A549 (cell line): ENCODE data around the gene MINPP1. TPM values are rescaled to one million over a fixed set of nuclear protein-coding genes. Genes with fewer than 3 reads are reported as not detected.

Experiments
- ATAC-seq, 2 experiments: fragments of 200-7000 bp in 1 of 2; fragments of >200 bp in 1 of 2; cut with Nextera tagmentation in 1 of 2; cut with Tn5 transposase in 1 of 2; 3 replicates each; pipeline versions ENCODE4 v1.8.0 to v1.9.1; 2018 to 2020; ENCODE audit warnings: mild to moderate bottlenecking in 1 of 2, moderate library complexity in 1 of 2
- CTCF ChIA-PET: fragments of 300-600 bp; sonication (Branson Sonifier 250); formaldehyde crosslinking; extraction: SDS; loops from one replicate; lab custom pipeline; 2021; ENCODE audit warnings: antibody characterized with exemption, inconsistent platforms; lab: Yijun Ruan, JAX
- POLR2A ChIA-PET: fragments of 350-600 bp; formaldehyde crosslinking; extraction: SDS; loops from one replicate; lab custom pipeline; 2021; ENCODE audit warnings: antibody characterized with exemption, inconsistent platforms; lab: Yijun Ruan, JAX
- DNase-seq, 2 experiments: peaks; one replicate each; pipeline versions ENCODE4 v3.0.0 to v3.0.0-alpha.2; 2011 to 2016; ENCODE audit warnings: low read depth in 1 of 2, low spot score in 1 of 2
- FAIRE-seq: peaks from 2 replicates; lab custom pipeline; 2011; peaks lifted over from hg19 to GRCh38; lab: Jason Lieb, UNC
- H3K27ac ChIP-seq, 2 experiments: fragments of >200 bp; sonication (Bioruptor Twin); formaldehyde crosslinking; 3 replicates each; pipeline ENCODE4 v1.5.1; 2016 to 2017
- H3K4me1 ChIP-seq: fragments of >200 bp; sonication (Bioruptor Twin); formaldehyde crosslinking; 3 replicates; pipeline ENCODE4 v1.6.1; 2016
- H3K4me2 ChIP-seq: fragments of >200 bp; sonication (Bioruptor Twin); formaldehyde crosslinking; 3 replicates; pipeline ENCODE4 v1.6.1; 2016
- H3K4me3 ChIP-seq: fragments of >200 bp; sonication (Bioruptor Twin); formaldehyde crosslinking; 3 replicates; pipeline ENCODE4 v1.5.1; 2016
- H3K9me3 ChIP-seq: fragments of >200 bp; sonication (Bioruptor Twin); formaldehyde crosslinking; 3 replicates; pipeline ENCODE4 v1.6.1; 2016
- BCL3 ChIP-seq: fragments of >200 bp; sonication (Bioruptor Twin); formaldehyde crosslinking; IDR thresholded peaks from 3 replicates; pipeline ENCODE4 v1.6.1; 2016
- CHD4 ChIP-seq: fragments of 200-600 bp; sonication (generic); IDR thresholded peaks from 2 replicates; pipeline ENCODE4 v1.6.1; 2016; ENCODE audit warnings: antibody characterized with exemption, mild to moderate bottlenecking, borderline replicate concordance
- EHMT2 ChIP-seq: fragments of 200-600 bp; sonication (generic); IDR thresholded peaks from 2 replicates; pipeline ENCODE4 v1.6.1; 2016; ENCODE audit warnings: antibody characterized with exemption, low read depth, mild to moderate bottlenecking, moderate library complexity
- EP300 ChIP-seq, 2 experiments: fragments of >200 bp; sonication (Bioruptor Twin); formaldehyde crosslinking; IDR thresholded peaks; 2 replicates in 1 of 2; 3 replicates in 1 of 2; pipeline ENCODE4 v1.6.1; 2016 to 2017
- ESRRA ChIP-seq: fragments of 150-350 bp; IDR thresholded peaks from 2 replicates; pipeline ENCODE4 v1.6.1; 2014; ENCODE audit warnings: mild to moderate bottlenecking, low read length, borderline replicate concordance
- FOXS1 ChIP-seq: fragments of 250-450 bp; sonication (Bioruptor Pico); IDR thresholded peaks from 2 replicates; pipeline ENCODE4 v1.5.0; 2020; ENCODE audit warnings: mild to moderate bottlenecking, moderate library complexity
- GATA3 ChIP-seq: IDR thresholded peaks from 2 replicates; pipeline ENCODE4 v1.6.1; 2012; ENCODE audit warnings: borderline replicate concordance
- HES2 ChIP-seq: fragments of >200 bp; sonication (Bioruptor Twin); formaldehyde crosslinking; IDR thresholded peaks from 2 replicates; pipeline ENCODE4 v1.6.1; 2016
- HEYL ChIP-seq: fragments of 250-450 bp; sonication (Bioruptor Pico); IDR thresholded peaks from 2 replicates; pipeline ENCODE4 v1.8.0; 2021; ENCODE audit warnings: mild to moderate bottlenecking, moderate library complexity
- JUNB ChIP-seq: fragments of >200 bp; sonication (Bioruptor Twin); formaldehyde crosslinking; IDR thresholded peaks from 2 replicates; pipeline ENCODE4 v1.6.1; 2016
- KDM1A ChIP-seq: fragments of 200-600 bp; sonication (generic); IDR thresholded peaks from 2 replicates; pipeline ENCODE4 v1.6.1; 2016; ENCODE audit warnings: low read depth, mild to moderate bottlenecking
- MAX ChIP-seq: IDR thresholded peaks from 2 replicates; pipeline ENCODE4 v1.6.1; 2012
- PHF8 ChIP-seq: fragments of 200-600 bp; sonication (generic); IDR thresholded peaks from 2 replicates; pipeline ENCODE4 v1.6.1; 2016; ENCODE audit warnings: low read depth, mild to moderate bottlenecking, antibody characterized with exemption, moderate library complexity, borderline replicate concordance
- POLR2AphosphoS2 ChIP-seq: conservative IDR thresholded peaks from 2 replicates; pipeline ENCODE4 v1.6.1; 2012; ENCODE audit warnings: low read length, improper control_type of control experiment, inconsistent platforms
- REST ChIP-seq: fragments of 200-600 bp; sonication (generic); IDR thresholded peaks from 2 replicates; pipeline ENCODE4 v1.6.1; 2016; ENCODE audit warnings: antibody characterized with exemption, mild to moderate bottlenecking, moderate library complexity
- RNF2 ChIP-seq: fragments of 200-600 bp; sonication (generic); IDR thresholded peaks from 2 replicates; pipeline ENCODE4 v1.6.1; 2016; ENCODE audit warnings: low read depth, mild to moderate bottlenecking, antibody characterized with exemption, moderate library complexity, borderline replicate concordance
- SMC3 ChIP-seq: fragments of >200 bp; sonication (Bioruptor Twin); formaldehyde crosslinking; IDR thresholded peaks from 3 replicates; pipeline ENCODE4 v1.6.1; 2018; ENCODE audit warnings: inconsistent platforms
- TFCP2L1 ChIP-seq: fragments of 250-450 bp; sonication (Bioruptor Pico); IDR thresholded peaks from 2 replicates; pipeline ENCODE4 v1.5.0; 2021; ENCODE audit warnings: mild to moderate bottlenecking
- ZNF302 ChIP-seq: fragments of 250-450 bp; sonication (Bioruptor Pico); IDR thresholded peaks from 2 replicates; pipeline ENCODE4 v1.9.0; 2021; ENCODE audit warnings: inconsistent platforms, mild to moderate bottlenecking, moderate library complexity
- WGBS: methylation state at CpG from one replicate; pipeline ENCODE4 v1.1.6; 2017; ENCODE audit errors: missing lambda C conversion rate; 5-methylcytosine and 5-hydroxymethylcytosine counted together
- polyA plus RNA-seq, 4 experiments: library from polyadenylated mRNA; depleted of rRNA in 3 of 4; stranded (reverse); fragments of >200 nt; fragmentation: RNase III in 1 of 4; extraction: RNeasy Plus Mini Kit Qiagen cat#74134 plus additional on column Dnase treatment in 1 of 4; gene quantifications; 2 replicates in 3 of 4; 3 replicates in 1 of 4; pipeline ENCODE4 v1.2.3, GENCODE V29; 2011 to 2017

The MINPP1 gene
- polyA plus RNA-seq, 2 of the 4 experiments (the other 2 are of a cell fraction): 28.4 to 31.4 TPM

GRCh38 chr10:87579563-87579962 is 74.9 kb downstream of the MINPP1 start:
- ATAC-seq: peak in 1 of 2 experiments; percentile 44; a peak in 3 of 6 replicates
- no peak overlapping the region; a peak in 1 of 6 replicates for H3K27ac ChIP-seq
- H3K4me3 ChIP-seq: no peak overlapping the region
- CTCF ChIA-PET: interaction anchor here (1.1 kb wide), 1 partner anchor 76 kb away, joined by 3 read pairs; no protein-coding TSS in a partner anchor
- peaks cover 16% of the 10 kb centered on the region for H3K4me1 ChIP-seq
- POLR2A ChIA-PET: no interaction called here
- no peaks in the 10 kb centered on the region for H3K9me3 ChIP-seq
- WGBS: 21% methylated on average over 1 of the region's 1 CpG
- DNase-seq: no peak
- FAIRE-seq: no peak
- H3K4me2 ChIP-seq: peak overlapping the region; percentile 53
- TF ChIP-seq POLR2AphosphoS2 (no peak), EHMT2 (no peak), CHD4 (no peak), TFCP2L1 (CRISPR knock-in tag) (no peak), RNF2 (no peak), SMC3 (no peak), PHF8 (no peak), JUNB (no peak)
- TF ChIP-seq, all 56 proteins: peak for 0

GRCh38 chr10:87580016-87580415 is 75.3 kb downstream of the MINPP1 start:
- POLR2A ChIA-PET: no interaction called here
- Histone ChIP-seq H3K9me3 (no peaks in the 10 kb centered on the region), H3K4me1 (peaks cover 18% of the 10 kb centered on the region), H3K4me2 (no peak overlapping the region; the same call in 2 of the 3 replicates), H3K27ac (no peak overlapping the region)
- no peak for ATAC-seq
- no peak for DNase-seq
- CTCF ChIA-PET: no interaction called here
- WGBS: 74% methylated on average over 1 of the region's 1 CpG
- no peak for TF ChIP-seq TFCP2L1 (CRISPR knock-in tag)
- no peak for TF ChIP-seq KDM1A
- no peak for TF ChIP-seq MAX
- TF ChIP-seq EHMT2: no peak
- no peak for TF ChIP-seq JUNB
- no peak for TF ChIP-seq ESRRA
- TF ChIP-seq BCL3: no peak
- no peak for TF ChIP-seq HES2
- TF ChIP-seq ZNF302 (CRISPR knock-in tag): no peak
- no peak for TF ChIP-seq RNF2
- TF ChIP-seq REST: no peak
- no peak for TF ChIP-seq FOXS1
- no peak for TF ChIP-seq GATA3
- TF ChIP-seq EP300 (IDR thresholded peaks at IDR 0.05): no peak
- TF ChIP-seq HEYL (CRISPR knock-in tag): no peak
- TF ChIP-seq POLR2AphosphoS2: no peak
- TF ChIP-seq, all 56 proteins: peak for 0
- no peak for FAIRE-seq
- no peak overlapping the region for H3K4me3 ChIP-seq
